Measurements from ENCODE around the gene CDC14B. TPM values are rescaled to one million over a fixed set of nuclear protein-coding genes. Genes with fewer than 3 reads are reported as not detected.

CDC14B gene
- total RNA-seq, 1 donor from 2014 or later, result 53.2 TPM

DNA sequence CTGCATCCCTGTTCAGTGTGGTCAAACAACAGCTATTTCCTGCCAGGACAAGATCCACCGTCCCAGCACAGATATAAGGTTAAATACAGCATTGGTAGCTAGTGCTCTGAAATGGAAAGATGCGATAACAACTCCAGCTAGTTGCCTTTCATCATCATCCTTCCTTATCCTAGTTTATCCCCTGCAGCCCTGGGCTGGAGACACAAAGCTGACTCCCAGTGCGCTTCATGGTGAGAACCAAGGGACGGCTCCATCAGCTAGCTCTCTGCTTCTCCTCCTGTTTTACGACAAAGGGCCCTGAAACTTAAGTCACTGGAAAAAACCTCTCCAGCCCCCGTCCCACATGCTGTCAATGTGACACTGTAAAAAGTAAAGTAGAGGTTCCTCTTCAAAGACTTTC, 37.9 kb downstream of the CDC14B start:
- H3K4me3 Mint-ChIP-seq (ENCODE audit: low read depth), result no peak overlapping the region
- no peak overlapping the region for H3K27ac Mint-ChIP-seq
- no peaks in the 10 kb centered on the region for H3K27me3 Mint-ChIP-seq
- no peaks in the 10 kb centered on the region for H3K9me3 Mint-ChIP-seq (ENCODE audit: low read depth)
- H3K4me1 Mint-ChIP-seq (ENCODE audit: low read depth), result peaks cover 18% of the 10 kb centered on the region
- TF ChIP-seq, protein P1, sequence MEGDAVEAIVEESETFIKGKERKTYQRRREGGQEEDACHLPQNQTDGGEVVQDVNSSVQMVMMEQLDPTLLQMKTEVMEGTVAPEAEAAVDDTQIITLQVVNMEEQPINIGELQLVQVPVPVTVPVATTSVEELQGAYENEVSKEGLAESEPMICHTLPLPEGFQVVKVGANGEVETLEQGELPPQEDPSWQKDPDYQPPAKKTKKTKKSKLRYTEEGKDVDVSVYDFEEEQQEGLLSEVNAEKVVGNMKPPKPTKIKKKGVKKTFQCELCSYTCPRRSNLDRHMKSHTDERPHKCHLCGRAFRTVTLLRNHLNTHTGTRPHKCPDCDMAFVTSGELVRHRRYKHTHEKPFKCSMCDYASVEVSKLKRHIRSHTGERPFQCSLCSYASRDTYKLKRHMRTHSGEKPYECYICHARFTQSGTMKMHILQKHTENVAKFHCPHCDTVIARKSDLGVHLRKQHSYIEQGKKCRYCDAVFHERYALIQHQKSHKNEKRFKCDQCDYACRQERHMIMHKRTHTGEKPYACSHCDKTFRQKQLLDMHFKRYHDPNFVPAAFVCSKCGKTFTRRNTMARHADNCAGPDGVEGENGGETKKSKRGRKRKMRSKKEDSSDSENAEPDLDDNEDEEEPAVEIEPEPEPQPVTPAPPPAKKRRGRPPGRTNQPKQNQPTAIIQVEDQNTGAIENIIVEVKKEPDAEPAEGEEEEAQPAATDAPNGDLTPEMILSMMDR (IDR thresholded peaks at IDR 0.05; ENCODE audit: unreplicated experiment), result no peak
- H3K36me3 Mint-ChIP-seq (ENCODE audit: insufficient read depth), result no peaks in the 10 kb centered on the region
- DNase-seq (ENCODE audit: low spot score, unreplicated experiment), result no peak

DNA sequence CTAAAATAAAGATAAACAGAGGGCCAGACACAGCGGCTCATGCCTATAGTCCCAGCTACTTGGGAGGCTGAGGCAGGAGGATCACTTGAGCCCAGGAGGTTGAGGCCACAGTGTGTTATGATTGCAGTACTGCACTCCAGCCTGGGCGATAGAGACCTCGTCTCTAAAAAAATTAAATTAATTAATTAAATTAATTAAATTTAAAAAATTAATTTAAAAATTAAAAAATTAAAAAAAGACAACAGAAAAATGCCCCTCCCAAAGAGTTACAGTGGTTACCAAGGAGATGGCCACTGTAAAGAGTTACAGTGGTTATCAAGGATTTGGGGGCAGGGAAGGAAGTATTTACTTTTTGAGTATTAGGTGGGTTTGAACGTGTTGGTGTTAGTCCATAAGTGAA, 38.3 kb downstream of the CDC14B start:
- DNase-seq (ENCODE audit: low spot score, unreplicated experiment), result no peak
- Mint-ChIP-seq H3K9me3 (ENCODE audit: low read depth) (no peaks in the 10 kb centered on the region), H3K4me3 (ENCODE audit: low read depth) (no peak overlapping the region), H3K36me3 (ENCODE audit: insufficient read depth) (no peaks in the 10 kb centered on the region), H3K4me1 (ENCODE audit: low read depth) (peaks cover 18% of the 10 kb centered on the region), H3K27ac (no peak overlapping the region), H3K27me3 (no peaks in the 10 kb centered on the region)
- TF ChIP-seq, protein P1 (IDR thresholded peaks at IDR 0.05; ENCODE audit: unreplicated experiment), result no peak

DNA sequence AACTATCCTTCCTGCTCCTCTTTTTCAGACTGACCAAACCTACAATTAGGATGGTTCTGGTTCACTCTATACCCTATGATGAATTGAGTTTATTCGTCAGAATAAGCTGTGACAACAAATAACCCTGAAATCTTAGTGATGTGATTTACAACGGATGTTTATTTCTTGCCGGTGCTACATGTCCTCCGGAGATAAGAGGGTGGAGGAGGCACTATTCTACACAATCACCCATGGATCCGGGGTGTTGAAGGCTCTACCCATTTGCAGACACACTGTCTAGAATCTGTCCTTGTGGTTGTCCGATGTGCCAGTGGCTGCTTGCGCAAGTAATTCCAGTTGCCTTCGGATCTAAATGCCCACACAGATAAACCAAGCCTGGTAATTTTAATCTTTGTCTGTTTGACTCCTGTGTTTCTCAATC, 44.7 kb downstream of the CDC14B start:
- DNase-seq (ENCODE audit: low spot score, unreplicated experiment), result no peak
- TF ChIP-seq, protein P1 (IDR thresholded peaks at IDR 0.05; ENCODE audit: unreplicated experiment), result no peak
- peak overlapping the region; percentile 15 for H3K27ac Mint-ChIP-seq
- H3K4me1 Mint-ChIP-seq (ENCODE audit: low read depth), result peaks cover 4% of the 10 kb centered on the region
- no peaks in the 10 kb centered on the region for H3K27me3 Mint-ChIP-seq
- no peaks in the 10 kb centered on the region for H3K36me3 Mint-ChIP-seq (ENCODE audit: insufficient read depth)
- no peak overlapping the region for H3K4me3 Mint-ChIP-seq (ENCODE audit: low read depth)
- H3K9me3 Mint-ChIP-seq (ENCODE audit: low read depth), result no peaks in the 10 kb centered on the region

DNA sequence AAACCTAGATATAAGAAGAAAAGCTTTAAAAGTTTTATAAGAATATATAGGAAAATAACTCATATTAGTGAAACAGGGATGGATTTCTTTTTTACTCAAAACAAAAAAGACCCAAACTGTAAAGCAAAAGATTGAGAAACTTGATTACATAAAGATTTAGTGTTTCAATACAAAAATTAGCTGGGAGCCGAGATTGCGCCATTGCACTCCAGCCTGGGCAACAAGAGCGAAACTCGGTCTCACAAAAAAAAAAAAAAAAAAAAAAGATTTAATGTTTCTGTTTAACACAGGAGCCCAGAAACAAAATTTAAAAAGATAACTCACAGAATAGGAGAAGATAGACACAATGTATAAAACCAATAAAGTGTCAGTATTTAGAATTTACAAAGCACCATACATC, 45.2 kb downstream of the CDC14B start:
- no peak for DNase-seq (ENCODE audit: low spot score, unreplicated experiment)
- Mint-ChIP-seq H3K4me3 (ENCODE audit: low read depth) (no peak overlapping the region), H3K4me1 (ENCODE audit: low read depth) (peaks cover 5% of the 10 kb centered on the region), H3K27ac (peak overlapping the region; percentile 15), H3K36me3 (ENCODE audit: insufficient read depth) (no peaks in the 10 kb centered on the region), H3K9me3 (ENCODE audit: low read depth) (no peaks in the 10 kb centered on the region), H3K27me3 (no peaks in the 10 kb centered on the region)
- TF ChIP-seq, protein P1 (IDR thresholded peaks at IDR 0.05; ENCODE audit: unreplicated experiment), result no peak

DNA sequence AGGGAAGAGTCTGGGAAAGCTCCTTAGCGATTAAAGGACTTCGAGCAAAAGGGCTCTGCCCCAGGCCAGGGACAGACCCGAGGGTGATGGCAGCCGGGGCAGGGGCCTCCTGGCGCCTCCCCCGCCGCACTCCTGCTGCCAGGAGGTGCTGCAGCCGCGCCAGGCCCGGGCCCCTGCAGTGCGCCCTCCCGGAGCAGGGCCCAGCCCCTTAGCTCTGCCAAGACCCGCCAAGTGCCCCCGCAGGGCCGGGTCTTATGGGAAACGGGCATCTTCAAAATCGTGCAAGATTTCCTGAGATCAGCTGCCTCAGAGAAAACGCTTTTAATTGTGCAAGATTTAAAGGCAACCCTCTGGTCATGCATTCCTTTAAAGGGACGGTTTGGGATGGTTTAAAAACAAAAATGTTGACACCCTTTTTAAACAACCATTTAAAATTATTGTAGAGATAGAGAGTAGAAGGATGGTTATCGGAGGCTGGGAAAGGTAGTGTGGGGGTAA, 52.4 kb downstream of the CDC14B start:
- TF ChIP-seq, protein P1 (IDR thresholded peaks at IDR 0.05; ENCODE audit: unreplicated experiment), result no peak
- peak overlapping the region; percentile 62 for H3K27ac Mint-ChIP-seq
- no peaks in the 10 kb centered on the region for H3K27me3 Mint-ChIP-seq
- peak overlapping the region; percentile 78 for H3K4me3 Mint-ChIP-seq (ENCODE audit: low read depth)
- peaks cover 17% of the 10 kb centered on the region for H3K4me1 Mint-ChIP-seq (ENCODE audit: low read depth)
- no peak for DNase-seq (ENCODE audit: low spot score, unreplicated experiment)
- no peaks in the 10 kb centered on the region for H3K36me3 Mint-ChIP-seq (ENCODE audit: insufficient read depth)
- no peaks in the 10 kb centered on the region for H3K9me3 Mint-ChIP-seq (ENCODE audit: low read depth)

Data from progenitor cell of endocrine pancreas (in vitro differentiated cells).